GM21723 (cell line): ENCODE results near the gene SLC12A3.
"Not testable (repeated sequence)": the region's sequence is repeated elsewhere in the genome, so short reads cannot be mapped to it uniquely, and the experiment has no call there.

Source experiments
- ATAC-seq: cut with Tn5 transposase; IDR thresholded peaks from one replicate; pipeline ENCODE4 v1.9.1; 2021; ENCODE audit warnings: mild to moderate bottlenecking, moderate library complexity; ENCODE audit not compliant: unreplicated experiment

The SLC12A3 gene

DNA sequence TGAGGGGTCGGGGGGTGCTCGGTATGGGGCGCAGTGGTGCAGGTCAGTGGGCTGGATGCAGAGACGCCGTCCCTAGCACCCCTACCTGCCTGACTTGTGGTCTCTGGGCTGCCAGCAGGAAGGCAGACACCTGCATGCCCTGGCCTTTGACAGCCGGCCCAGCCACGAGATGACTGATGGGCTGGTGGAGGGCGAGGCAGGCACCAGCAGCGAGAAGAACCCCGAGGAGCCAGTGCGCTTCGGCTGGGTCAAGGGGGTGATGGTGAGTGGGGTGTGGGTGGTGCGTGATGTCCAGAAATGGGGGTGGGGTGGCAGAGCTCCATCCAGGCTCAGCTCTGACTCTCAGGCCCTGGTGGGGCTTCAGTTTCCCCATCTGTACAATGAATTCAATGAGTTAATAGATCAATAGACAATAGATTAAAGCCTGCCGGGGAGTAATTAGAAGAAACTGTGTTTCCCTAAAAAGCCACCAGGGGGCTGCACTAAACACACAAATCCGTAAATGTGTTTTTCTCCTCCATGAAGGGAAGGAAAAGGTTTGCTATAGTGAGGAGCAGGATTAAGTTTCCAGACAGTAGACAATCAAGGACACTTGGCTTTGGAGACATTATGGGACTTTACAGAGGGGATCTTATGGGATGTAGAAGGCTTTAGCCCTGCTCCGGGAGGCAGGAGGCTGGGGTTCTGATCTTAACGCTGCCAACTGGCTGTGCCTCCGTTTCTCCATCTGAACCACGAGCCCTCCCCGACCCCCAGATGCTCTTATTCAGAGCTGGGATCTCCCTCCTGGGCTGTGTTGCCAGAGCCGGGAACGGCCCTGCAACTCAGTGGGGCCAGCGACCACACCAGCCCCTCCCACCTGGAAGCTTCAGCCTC lies 2.2 kb downstream of the SLC12A3 start:
- no peak for ATAC-seq

DNA sequence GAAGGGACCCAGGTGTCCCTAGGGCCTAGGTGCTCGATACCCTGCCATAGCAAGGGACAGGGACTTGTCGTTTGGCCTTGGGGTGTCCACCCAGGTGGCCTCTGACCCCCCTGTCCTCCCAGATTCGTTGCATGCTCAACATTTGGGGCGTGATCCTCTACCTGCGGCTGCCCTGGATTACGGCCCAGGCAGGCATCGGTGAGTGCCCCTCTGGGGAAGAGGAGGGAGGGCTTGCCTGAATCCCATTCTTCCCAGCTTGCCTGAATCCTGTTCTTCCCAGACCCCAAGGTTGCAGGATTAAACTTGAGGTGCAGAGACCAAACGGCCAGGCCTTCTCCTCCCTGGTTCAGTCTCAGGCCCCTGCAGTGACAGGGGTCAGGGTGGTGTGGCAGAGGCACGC lies 3.2 kb downstream of the SLC12A3 start:
- no peak for ATAC-seq

DNA sequence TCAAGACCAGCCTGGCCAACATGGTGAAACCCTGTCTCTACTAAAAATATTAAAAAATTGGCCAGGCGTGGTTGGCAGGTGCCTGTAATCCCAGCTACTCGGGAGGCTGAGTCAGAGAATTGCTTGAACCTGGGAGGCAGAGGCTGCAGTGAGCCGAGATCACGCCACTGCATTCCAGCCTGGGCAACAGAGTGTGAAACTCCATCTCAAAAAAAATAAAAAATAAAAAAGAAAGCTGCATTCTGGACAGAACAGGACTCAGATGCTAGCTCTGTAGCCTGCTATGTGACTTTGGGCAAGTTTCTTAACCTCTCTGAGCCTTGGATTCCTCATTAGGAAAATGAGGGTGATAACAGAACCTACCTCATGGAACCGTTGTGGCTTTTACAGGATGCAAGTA lies 3.8 kb downstream of the SLC12A3 start:
- ATAC-seq = not testable (repeated sequence)

DNA sequence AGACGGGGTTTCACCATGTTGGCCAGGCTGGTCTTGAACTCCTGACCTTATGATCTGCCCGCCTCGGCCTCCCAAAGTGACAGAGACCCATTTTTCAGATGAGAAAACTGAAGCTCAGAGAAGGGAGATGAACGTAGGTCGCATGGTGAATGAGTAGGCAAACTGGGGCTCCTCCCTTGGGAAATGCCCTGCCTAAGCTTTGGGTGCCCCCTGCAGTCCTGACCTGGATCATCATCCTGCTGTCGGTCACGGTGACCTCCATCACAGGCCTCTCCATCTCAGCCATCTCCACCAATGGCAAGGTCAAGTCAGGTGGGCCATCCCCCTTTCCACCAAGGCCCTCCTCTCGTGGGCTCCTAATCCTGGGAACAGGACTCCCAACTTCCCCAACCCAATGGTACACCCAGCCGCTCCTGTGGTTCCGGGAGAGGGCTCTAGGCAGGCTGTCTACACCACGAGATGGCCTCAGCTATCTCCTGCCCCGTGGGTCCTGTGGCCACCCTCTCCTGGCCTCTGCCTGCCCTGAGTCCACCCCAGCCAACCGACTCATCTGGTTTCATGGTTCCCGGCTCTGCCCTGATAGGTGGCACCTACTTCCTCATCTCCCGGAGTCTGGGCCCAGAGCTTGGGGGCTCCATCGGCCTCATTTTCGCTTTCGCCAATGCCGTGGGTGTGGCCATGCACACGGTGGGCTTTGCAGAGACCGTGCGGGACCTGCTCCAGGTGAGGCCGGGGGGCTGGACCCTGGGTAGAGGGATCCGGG lies 4.7 kb downstream of the SLC12A3 start:
- no peak for ATAC-seq

DNA sequence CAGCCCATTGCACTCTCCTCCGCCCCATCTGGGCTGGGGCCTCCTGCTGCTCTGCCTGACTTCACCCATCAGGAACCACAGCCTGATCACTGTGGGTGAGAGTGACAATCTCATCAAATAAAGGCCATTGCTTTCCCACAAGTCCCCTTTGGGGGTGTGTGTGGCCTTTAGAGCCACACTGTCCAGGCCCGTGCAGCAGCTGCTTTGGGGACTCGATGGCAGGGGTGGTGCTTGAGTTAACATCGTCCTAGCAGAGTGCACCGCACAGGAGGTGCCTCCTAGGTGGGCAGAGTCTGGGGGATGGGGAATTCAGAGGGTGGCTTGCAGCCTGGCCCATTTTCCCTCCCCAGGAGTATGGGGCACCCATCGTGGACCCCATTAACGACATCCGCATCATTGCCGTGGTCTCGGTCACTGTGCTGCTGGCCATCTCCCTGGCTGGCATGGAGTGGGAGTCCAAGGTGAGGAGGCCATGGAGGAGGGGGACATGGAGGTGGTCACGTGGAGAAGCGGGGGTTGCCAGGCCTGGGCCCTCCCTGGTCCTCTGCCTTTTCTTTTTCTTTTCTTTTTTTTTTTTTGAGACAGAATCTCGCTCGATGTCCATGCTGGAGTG lies 5.4 kb downstream of the SLC12A3 start:
- no peak for ATAC-seq

DNA sequence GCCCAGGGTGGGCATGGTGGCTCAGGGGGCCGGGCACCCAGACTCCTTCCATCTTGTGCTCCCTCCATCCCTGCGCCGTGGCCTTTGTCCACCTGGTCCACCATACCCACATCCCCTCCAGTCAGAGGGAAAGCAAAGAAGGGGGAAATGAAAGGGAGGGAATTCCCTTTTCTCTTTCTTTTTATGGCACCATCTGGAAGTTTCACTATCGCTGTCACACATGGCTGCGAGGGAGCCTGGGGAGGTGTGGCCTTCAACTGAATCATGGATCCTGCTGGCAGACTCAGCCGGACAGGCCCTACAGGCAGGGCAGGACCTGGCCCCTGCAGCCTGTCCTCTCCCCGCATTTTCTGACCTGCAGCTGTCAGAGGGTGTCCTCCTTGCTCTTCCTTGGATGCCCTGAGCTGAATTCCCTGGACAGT lies 6.2 kb downstream of the SLC12A3 start:
- ATAC-seq = peak; percentile 45

DNA sequence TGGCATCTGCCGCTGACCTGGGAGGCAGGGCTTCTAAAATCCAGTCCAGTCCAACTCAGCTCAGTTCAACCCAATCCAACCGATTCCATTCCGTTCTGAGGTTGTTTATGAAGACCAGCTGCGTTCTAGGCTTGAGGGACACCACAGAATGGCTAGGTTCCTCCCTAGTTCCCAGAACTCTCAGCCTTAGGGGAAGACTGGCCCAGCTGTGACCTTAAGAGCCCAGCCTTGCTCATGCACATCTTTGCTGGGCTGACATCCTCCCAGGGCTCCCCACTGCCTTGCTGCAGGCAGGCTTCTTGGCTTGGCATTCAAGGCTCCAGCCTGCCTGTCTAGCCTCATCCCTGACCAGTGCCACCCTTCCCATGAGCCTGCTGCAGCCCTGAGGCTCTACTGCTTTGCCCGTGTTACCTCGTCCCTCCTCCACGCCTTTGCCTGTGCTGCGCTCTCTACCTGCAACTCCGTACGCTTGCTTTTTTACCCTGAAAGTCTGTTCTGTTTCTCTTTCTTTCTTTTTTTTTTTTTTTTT lies 7.9 kb downstream of the SLC12A3 start:
- no peak for ATAC-seq

DNA sequence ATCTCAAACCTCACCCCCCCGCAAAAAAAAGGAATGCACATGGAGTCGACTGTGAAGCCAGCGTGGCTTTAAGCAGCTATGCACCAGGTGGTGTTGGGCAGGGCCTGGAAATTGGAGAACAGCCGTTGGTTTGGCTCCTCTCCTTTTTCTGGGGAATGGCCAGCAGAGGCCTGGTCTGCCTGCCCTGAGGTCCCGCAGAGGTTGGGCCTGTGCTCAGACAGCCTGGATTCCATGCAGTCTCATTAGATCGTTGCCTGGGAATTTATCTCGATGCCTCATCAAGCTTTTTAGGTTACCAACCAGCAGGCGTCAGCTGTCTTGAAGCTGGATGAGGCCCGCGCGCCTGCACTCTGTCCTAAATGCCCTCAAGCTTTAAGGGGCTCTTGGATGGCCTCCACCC lies 9.8 kb downstream of the SLC12A3 start:
- ATAC-seq = no peak

DNA sequence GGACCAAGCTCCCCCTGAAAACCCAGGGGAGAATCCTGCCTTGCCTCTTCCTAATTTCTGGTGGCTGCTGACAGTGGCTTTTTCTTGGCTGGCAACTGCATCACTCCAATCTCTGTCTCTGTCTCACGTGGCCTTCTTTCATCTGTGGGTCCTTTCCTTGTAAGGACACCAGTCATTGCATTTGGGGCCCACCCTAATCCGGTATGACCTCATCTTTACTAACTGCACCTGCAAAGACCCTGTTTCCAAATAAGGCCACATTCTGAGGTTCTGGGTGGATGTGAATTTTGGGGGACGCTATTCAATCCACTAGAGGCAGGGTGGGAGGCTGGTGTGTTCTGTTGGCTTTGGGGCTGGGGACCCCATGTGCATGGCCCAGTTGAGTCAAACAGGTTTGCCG lies 11.0 kb downstream of the SLC12A3 start:
- ATAC-seq = no peak

DNA sequence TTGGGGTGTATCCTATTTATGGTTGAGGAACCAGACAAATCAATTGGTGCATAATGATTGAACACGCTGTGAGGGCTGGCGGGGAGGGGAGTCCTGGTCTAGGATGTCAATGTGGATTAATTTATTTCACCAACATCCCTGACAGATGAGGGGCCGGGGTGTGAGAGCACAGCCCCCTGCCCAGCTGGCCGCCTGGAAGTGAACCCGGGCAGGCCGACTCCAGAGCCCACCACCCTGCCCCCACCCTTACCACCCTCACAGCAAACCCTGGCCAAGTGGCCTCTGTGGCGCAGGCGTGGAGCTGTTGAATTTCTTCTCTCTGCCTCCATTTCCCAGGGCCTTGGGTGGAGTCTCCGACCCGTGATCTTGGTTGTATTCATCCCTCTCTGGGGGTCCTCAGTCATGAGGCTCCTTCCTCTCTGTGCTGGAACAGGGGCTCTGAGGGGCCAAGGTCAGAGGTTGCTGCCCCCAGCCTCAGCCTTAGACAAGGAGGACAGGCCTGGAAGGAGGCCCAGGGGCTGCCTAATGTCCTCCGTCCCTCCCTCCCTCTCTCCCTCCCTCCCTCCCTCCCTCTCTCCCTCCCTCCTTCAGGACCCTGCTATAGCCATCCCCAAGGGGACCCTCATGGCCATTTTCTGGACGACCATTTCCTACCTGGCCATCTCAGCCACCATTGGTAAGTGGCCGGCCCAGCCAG lies 12.6 kb downstream of the SLC12A3 start:
- ATAC-seq = no peak

DNA sequence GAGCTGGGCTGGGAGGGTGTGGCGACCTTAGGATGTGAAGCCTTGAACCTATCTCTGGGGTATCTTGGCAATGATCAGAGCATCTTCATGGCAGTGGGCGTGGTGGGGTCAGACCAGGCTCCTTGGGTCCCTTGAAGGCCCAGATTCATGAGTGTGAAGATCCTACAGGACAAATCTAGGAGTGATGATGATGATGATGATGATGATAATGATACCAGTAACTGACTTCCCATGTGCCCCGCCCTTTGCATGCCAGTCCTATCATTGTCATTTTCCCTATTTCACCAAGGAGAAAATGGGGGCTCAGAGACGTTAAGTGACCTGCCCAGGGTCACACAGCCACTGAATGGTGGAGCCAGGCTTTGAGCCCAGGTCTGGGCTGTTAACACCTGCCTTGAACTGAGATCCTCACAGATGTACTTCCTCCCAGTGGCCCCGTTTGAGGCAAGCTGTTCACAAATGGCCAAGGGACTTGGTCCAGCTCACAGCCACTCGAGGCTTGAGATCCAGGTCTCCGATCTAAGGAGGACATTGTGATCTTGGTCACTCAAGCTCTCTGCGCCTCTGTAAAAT lies 13.4 kb downstream of the SLC12A3 start:
- ATAC-seq = no peak

DNA sequence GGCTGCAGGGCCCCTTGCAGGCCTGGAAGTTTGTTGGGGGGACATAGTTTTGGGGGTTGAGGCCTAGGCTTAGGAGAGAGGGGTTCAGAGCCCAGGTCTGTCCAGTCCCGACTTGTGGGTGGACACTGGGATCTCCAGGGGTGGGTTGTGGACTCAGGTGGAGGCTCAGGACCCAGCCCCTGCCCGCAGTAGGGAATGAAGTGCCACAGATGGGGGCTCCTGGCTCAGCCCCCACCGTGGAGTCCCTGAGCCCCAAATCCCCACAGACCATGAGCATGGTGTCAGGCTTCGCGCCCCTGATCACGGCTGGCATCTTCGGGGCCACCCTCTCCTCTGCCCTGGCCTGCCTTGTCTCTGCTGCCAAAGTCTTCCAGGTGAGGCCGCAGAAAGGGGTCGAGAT lies 14.3 kb downstream of the SLC12A3 start:
- ATAC-seq = no peak

DNA sequence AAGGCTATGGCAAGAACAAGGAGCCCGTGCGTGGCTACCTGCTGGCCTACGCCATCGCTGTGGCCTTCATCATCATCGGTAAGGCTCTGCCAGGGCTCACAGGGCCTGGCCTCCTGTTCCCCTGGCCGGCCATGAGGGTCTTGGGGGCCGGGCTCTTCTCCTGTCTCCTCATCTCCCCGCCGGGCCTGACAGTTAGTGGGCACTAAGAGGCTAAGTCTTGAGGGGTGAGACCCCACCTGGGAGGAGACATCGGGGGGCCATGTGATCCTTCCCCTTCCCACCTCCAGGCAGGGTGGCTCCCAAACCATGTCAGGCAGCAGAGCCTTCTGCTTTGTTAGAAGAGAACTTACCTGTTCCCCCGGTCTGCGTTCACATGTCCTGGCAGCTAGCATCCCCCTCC lies 15.2 kb downstream of the SLC12A3 start:
- no peak for ATAC-seq

DNA sequence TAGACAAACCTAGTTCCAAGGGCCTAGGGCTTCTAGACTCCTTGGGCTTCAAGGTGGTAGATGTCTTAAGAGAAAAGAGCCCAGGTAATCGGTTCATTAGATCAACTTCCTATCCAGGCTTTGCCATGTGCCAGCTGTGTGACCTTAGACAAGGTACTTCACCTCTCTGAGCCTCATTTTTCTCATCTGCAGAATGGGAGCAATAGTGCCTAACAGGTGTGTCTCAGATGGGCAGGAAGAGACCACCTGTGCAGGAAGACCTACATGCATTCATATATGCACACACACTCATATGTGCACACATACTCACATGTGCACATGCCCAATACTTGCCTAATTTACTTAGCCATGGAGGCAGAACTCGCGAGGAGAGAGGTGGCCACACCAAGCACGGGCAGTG lies 15.7 kb downstream of the SLC12A3 start:
- ATAC-seq = no peak

DNA sequence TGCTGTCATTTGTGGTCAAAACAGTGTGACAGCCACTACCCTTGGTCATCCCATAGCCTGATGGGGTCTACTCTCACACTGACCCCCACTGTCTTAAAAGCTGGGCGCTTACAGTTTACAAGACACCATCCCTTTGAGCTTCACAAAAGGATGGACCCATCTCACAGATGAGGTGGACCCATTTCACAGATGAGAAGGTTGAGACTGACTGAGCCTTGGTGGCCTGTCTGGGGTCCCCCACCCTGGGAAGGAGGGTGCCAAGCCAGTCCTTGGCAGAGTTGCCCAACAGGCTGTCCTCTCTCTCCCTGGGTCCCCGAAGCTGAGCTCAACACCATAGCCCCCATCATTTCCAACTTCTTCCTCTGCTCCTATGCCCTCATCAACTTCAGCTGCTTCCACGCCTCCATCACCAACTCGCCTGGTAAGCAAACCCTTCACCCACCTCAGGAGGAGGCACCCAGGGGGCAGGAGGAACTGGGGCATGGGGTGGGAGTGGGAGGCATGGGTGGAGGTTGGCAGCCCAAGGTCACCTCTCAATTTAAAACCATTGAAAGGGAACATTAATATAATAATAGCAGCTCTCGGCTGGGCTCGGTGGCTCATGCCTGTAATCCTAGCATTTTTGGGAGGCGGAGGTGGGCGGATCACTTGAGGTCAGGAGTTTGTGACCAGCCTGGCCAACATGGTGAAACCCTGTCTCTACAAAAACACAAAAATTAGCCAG lies 17.2 kb downstream of the SLC12A3 start:
- no peak for ATAC-seq

DNA sequence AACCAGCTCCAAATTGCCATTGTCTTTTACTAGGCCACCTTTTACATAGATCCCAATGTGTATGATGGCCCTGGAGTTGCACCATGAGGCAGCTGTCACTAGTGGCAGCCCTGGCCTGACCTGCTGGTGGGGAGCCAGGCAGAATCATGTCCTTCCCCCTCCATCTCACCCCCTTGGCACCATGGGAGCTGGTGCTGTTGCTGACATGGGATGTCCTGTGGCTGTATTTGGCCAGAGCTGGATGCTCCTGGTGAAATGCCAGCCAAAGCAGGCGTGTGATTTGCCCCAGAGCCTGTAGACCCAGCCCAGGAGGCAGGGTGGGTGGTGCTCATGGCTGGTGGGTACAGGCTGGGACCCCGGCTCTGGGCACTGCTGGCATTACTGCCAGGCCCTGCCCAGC lies 18.6 kb downstream of the SLC12A3 start:
- no peak for ATAC-seq

DNA sequence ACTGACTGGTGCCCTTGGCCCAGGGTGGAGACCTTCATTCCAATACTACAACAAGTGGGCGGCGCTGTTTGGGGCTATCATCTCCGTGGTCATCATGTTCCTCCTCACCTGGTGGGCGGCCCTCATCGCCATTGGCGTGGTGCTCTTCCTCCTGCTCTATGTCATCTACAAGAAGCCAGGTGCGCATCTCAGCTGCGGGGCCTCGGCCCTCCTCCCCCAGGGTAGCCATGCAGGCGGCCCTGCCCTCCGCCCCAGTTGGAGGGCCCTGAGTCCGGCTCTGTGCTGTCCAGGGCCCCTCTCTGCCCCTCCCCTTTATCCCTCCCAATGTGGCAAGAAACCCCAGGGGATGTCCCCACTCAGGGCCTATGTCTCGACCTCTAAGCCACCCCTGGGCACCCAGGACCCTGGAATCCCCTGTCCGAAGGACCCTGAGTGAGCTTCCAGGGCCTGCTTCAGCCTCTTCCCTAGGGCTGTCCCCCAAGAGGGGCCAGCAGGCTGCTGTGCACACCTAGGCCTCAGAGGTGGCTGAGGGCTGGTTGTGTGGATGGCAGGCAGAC lies 19.1 kb downstream of the SLC12A3 start:
- no peak for ATAC-seq

DNA sequence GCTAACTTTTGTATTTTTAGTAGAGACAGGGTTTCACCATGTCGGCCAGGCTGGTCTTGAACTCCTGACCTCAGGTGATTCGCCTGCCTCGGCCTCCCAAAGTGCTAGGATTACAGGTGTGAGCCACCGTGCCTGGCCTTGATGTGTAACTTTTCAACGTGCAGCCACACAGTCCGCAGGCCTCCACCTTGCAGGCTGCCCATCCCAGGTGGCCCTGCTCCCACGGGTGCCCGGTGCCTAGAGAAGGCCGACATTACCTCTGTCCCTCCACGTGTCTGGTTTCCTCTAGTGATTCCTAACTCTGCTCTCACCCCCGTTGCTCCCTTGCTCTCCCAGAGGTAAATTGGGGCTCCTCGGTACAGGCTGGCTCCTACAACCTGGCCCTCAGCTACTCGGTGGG lies 19.9 kb downstream of the SLC12A3 start:
- not testable (repeated sequence) for ATAC-seq

DNA sequence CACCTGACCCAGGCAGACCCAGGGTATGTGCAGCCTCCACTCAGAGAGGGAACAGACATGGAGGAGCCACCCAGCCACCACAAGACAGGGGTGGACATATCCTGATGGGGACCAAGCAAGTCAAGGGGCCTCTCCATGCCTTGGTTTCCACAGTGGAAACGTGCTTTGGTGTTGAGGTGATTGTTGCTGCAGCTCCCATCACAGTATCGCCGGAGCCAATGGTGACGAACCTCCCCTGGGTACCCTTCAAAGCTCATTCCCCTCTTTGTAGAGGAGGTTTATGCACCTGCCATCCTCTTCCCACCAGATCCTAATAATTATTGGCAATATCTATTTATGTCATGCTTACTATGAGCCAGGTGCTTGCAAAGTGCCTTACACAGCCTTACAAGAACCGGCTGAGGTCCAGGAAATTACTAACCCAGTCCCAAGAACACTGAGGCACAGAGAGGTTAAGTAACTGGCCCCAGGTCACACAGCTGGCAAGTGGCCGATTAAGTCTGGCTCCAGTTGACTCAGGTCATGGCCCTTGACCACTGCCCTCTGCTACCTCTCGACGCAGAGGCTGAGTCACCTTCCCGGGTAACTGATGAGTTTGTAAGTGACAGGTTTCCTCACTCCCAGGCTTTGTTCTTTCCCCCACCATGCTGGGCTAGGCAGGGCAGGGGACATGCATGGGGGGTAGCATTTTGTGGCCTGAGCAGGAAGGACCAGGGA lies 20.6 kb downstream of the SLC12A3 start:
- ATAC-seq = no peak
